Stimulated activated CD4-positive, alpha-beta T cell treated with anti-CD3 and anti-CD28 coated beads, Interleukin-1b, Interleukin-23, amount 100 ng/mL, for 48 hours (primary cell): ENCODE results near the gene IRAK2.
"Not testable (repeated sequence)": the region's sequence is repeated elsewhere in the genome, so short reads cannot be mapped to it uniquely, and the experiment has no call there.

Experiments
- DNase-seq: peaks from one replicate; pipeline ENCODE4 v3.0.0-alpha.2; 2020

IRAK2 gene

GRCh38 chr3:10160346-10160745, 4.4 kb upstream of the IRAK2 start:
- DNase-seq: no peak

DNA sequence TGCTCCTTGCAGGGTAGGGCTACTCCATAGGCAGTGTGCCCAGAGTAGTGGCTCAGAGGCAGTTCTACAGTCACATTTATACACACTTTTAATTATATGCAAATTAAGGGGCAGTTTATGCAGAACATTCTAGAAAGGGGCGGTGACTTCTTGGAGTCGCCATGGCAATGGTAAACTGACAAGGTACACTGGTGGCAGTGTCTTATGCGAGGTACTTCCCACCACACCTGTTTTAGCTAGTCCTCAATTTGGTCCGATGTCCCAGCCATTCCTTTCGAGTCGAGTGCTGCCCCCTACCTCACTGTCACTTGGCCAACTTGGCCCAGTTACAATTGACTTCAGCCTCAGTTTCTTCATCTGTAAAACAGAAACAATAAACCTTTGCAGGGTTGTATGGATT, 3.8 kb upstream of the IRAK2 start:
- no peak for DNase-seq

GRCh38 chr3:10162185-10162584, 2.5 kb upstream of the IRAK2 start:
- no peak for DNase-seq

GRCh38 chr3:10164201-10164545, 546 bp upstream of the IRAK2 start:
- not testable (repeated sequence) for DNase-seq

GRCh38 chr3:10166213-10166604, 1.5 kb downstream of the IRAK2 start:
- DNase-seq: no peak

DNA sequence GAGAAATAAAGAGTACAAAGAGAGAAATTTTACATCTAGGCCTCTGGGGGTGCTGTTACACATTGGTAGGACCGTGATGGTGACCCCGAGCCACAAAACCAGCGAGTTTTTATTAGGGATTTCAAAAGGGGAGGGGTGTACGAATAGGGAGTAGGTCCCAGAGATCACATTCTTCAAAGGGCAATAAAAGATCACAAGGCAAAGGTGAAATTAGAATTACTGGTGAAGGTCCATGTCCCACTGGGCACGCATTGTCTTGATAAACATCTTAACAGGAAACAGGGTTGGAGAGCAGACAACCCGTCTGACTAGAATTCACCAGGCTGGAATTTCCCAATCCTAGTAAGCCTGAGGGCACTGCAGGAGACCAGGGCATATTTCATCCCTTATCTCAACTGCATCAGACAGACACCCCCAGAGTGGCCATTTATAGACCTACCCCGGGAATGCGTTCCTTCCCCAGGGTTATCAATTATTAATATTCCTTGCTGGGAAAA, 4.3 kb downstream of the IRAK2 start:
- DNase-seq: no peak

- DNase-seq: no peak
Observed at GRCh38 chr3:10170915-10171478, 6.3 kb downstream of the IRAK2 start.

DNA sequence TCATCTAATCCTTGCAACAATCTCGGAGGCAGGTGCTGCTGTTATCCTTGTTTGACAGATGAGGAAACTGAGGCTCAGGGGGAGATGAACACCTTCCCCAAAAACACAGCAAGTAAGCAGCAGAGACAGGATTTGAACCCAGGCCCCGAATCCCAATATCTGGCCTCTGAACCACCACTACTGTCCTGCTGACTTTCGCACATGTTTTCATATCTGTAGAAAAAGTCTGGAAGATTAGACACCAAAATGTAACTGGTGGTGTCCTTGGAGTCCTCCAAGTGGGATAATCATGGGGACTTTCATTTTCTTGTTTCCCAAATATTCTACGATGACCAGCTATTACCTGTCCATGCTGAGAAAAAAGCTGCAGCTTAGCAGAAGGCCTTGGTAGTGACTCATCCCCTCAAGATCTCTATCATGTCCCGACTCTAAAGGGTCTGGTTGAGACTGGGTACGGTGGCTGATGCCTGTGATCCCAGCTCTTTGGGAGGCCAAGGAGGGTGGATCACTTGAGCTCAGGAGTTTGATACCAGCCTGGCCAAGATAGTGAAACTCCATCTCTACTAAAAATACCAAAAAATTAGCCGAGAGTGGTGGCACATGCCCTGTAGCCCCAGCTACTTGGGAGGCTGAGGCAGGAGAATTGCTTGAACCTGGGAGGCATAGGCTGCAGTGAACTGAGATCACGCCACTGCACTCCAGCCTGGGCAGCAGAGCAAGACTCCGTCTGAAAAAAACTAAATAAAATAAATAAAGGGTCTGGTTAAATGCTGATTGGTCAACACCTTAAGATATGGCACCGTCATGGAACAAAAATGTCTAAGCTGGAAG, 8.6 kb downstream of the IRAK2 start:
- DNase-seq: no peak

GRCh38 chr3:10173926-10174435, 9.3 kb downstream of the IRAK2 start:
- no peak for DNase-seq

GRCh38 chr3:10175334-10175733, 10.6 kb downstream of the IRAK2 start:
- not testable (repeated sequence) for DNase-seq

DNA sequence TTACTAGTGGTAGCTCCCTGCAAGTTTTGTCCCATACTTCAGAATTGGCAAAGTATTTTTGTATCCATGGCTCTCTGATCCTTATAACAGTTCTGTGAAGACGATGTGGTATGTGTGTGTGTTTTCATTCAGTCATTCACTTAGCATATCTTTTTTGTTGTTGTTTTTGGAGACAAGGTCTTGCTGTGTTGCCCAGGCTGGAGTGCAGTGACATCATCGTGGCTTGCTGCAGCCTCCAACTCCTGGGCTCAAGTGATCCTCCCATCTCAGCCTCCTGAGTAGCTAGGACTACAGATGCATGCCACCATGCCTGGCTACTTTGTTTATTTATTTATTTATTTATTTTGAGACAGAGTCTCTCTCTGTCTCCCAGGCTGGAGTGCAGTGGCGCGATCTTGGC, 11.4 kb downstream of the IRAK2 start:
- DNase-seq: not testable (repeated sequence)

- DNase-seq: no peak
Observed at GRCh38 chr3:10177737-10178136, 13.0 kb downstream of the IRAK2 start.

- DNase-seq: no peak
Observed at GRCh38 chr3:10178892-10179291, 14.2 kb downstream of the IRAK2 start.

DNA sequence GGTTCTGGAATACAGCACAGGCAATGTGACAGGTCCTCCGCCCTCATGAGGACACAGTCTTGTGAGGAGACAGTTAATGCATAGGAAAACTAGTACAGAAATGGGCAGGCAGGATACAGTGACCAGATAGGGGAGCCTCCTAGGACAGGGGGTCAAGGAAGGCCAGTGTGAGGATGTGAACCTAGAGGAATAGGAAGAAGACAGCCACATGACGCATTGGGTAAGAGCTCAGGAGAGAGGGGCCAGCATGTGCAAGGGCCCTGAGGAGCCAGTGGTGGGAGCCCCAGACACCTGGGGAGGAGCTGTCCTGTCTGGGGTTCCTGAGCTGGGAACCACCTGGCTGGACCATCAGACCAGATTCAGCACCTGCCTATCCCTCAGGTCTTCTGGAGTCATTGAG, 15.6 kb downstream of the IRAK2 start:
- no peak for DNase-seq

GRCh38 chr3:10180738-10181295, 16.1 kb downstream of the IRAK2 start:
- DNase-seq: no peak

GRCh38 chr3:10182950-10183349, 18.2 kb downstream of the IRAK2 start:
- DNase-seq: no peak

DNA sequence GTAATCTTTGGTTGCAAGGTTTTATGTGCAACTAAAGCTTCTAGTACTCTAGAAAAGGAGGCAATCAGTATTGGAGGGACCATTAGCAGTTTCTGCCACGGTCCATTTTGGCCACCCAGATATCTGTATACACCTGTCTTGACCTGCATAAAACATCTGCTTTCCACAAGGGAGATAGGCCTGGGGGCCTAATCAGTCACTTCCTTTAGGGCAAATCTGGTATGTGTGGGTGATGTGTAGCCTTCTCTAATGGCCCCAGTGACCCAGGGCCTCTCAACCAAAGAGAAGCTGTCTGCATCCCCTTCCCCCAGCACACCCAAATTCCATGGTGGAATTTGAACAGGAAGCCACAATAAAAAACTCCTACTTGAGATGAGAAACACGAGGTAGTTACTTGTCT, 19.5 kb downstream of the IRAK2 start:
- no peak for DNase-seq

- no peak for DNase-seq
Observed at GRCh38 chr3:10185804-10186762, 21.4 kb downstream of the IRAK2 start.

GRCh38 chr3:10187290-10187876, 22.7 kb downstream of the IRAK2 start:
- DNase-seq: no peak

DNA sequence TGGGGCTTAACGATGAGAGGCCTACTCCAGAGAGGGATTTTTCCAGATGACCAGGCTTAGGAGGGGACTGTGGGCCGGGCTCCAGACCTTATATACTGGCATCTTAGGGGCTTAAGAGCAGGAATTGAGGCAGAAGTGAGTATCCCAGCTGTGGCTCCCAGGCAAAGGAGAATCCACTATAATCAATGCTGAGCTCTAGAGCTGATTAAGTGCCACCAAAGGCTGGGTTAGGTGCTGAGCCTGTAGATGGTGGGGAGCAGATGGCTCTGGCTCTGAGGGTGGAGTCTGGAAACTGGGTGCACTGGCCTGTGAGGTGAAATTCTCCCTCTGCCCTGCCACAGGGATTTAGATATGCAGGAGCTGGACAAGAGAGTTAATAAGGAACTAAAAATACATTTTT, 23.2 kb downstream of the IRAK2 start:
- DNase-seq: no peak

GRCh38 chr3:10188804-10189556, 24.3 kb downstream of the IRAK2 start:
- DNase-seq: no peak
